GM19395 (cell line): Measurements from ENCODE around the gene ZNF92.
"Not testable (repeated sequence)": the region's sequence is repeated elsewhere in the genome, so short reads cannot be mapped to it uniquely, and the experiment has no call there.

Source experiments
- ATAC-seq: cut with Tn5 transposase; IDR thresholded peaks from one replicate; pipeline ENCODE4 v1.9.1; 2021; ENCODE audit warnings: mild to moderate bottlenecking, moderate library complexity; ENCODE audit not compliant: unreplicated experiment

The ZNF92 gene

GRCh38 chr7:65373608-65374351 lies at the start of gene ZNF92:
Gene ZNF92 (plus strand): TSS chr7:65373855. CDS start chr7:65373998, 143 bp downstream.
- peak; percentile 98 for ATAC-seq

DNA sequence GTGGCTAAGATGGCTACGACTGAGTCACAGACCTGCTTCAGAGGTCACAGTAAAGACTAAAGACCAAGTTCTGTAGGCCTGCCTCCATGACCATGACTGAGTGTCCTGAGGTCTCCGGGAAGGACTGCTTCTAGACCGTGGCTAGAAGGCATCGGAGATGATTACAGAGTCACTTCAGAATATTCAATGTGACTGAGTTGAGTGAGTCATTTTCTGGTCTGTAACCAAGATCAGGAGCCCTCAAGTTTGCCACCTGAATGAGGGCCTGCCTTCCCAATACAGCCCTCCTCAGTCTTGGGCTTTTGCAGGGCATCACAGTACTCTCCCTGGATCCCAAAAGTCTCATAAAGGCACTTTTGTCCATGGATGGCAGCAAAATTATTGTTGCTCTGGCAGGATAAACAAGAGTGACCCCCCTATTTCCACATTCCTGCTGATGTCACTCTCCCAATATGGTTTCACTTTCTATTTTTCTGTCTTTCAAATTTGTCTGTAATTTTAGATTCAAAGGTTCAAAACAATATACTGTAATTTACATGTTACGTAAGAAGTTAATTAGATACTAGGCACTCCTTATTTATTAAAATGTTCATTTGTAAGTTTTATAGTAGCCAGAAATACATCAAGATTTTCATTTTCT lies 47.7 kb upstream of the ZNF92 start:
- ATAC-seq: no peak

GRCh38 chr7:65338346-65338745 lies 35.3 kb upstream of the ZNF92 start:
- ATAC-seq: peak; percentile 66

DNA sequence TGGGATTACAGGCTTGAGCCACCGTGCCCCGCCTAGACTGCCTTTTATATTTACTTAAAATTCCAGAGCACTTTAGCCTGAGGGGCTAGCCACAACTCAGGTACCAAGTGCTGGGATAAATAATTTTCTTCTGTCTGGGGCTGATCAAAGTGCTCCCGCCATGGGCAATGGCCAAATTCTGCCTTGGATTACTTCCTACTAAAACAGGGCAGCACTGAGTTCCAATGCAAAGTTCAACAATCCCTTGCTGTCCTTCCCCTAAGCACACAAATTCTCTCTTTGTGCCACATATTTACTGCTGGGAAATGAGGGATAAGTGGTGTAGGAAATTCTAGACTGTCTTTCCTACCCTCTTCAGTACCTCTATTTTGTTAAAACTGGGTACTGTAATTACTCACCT lies 34.4 kb upstream of the ZNF92 start:
- no peak for ATAC-seq

DNA sequence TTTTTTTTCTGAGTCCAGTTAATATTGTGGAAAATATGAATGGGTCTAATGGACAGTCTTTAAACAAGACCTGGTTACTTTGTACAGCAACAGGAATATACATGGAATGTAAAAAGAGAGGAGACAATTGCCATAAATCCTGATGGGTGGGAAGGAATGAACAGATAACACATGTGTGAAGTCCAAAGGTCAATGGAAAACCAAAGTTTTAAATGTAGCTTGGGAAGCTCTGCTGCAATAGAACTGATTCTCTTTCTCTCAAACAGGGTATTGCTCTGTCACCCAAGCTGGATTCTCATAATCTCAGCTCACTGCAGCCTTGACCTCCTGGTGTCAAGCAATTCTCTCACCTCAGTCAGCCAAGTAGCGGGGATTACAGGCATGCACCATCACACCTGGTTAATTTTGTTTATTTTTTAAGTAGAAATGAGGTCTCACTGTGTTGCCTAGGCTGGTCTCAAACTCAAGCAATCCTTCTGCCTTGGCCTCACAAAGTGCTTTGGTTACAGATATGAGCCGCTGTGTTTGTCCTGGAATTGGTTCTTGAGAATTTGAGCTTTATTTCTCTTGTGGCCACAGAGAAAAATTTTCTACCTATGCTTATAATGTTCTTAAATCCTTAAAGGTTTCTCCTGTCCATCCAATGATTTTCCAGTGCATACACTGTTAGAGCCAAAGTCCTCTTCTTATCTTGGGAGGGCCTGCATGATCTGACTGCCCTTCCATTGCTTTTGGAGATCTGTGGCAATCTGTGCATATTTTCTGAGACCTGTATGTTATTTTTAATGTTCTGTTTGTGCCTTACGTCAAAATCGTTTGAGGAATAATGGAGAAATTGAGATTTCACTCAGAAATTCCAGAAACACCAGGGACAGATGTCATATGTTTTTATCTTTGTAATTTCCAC lies 30.7 kb upstream of the ZNF92 start:
- ATAC-seq: no peak

- ATAC-seq: not testable (repeated sequence)
Observed at GRCh38 chr7:65344541-65344940, 29.1 kb upstream of the ZNF92 start.

- no peak for ATAC-seq
Observed at GRCh38 chr7:65354263-65354662, 19.4 kb upstream of the ZNF92 start.

DNA sequence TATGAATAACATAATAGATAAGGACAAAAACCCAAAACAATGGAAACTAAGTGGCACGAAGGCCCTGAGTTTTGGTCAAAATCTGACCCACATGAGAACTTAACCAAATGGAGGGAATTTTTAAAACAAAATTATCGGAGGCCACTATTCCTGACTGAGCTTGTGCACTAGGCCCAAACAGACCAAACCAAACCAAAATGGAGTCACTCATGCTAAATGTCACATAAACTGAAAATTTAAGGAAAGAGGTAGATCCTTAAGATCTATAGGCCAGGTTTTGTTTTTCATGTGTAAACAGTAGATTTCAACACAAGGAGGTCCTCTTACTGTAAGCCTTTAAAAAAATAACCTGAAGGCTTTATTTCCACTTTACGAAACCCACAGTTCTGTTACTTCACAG lies 3.8 kb upstream of the ZNF92 start:
- ATAC-seq: no peak

GRCh38 chr7:65371468-65371867 lies 2.2 kb upstream of the ZNF92 start:
- ATAC-seq: no peak

GRCh38 chr7:65379318-65379717 lies 5.7 kb downstream of the ZNF92 start:
- no peak for ATAC-seq

- ATAC-seq: no peak
Observed at GRCh38 chr7:65381742-65382141, 8.1 kb downstream of the ZNF92 start.

DNA sequence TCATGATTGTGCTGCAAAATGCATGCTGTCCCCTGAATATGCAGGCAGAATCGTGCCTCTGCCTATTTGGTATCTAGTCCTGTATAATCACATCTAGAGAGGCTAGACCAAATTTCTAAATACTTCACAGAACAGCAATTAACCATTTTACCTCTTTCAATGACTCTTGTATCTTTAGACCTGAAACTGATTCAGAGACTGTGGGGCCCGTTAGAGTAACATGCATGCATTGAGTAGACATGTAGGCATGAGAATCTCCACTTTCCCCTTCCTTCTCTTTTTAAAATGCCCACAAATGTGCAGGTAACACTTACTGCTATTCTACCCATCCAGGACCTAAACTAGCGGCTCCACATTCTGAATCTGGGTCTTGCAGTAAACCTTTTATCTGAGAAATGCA lies 8.8 kb downstream of the ZNF92 start:
- ATAC-seq: no peak

GRCh38 chr7:65387891-65388290 lies 14.2 kb downstream of the ZNF92 start:
- ATAC-seq: peak; percentile 55

- peak; percentile 91 for ATAC-seq
Observed at GRCh38 chr7:65390588-65390987, 16.9 kb downstream of the ZNF92 start.

DNA sequence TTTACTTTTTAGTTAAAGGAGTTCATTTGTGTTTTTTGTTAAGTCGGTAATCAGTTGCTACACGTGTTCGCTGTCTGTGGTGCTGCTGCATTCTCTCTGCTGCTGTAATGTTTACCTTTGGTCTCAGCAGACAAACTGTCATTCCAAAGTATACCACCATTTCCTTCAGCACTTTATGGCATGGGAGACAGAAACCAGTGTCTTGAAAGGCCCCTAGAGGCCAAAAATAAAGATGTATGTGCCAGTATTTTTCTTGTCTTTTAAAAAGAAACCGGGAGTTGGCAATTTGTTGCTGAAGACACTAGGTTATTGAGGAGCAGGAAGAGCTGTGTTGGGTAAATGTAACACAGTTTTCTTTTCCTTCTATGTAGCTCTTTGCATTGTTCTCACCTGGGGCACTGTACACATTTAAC lies 24.1 kb downstream of the ZNF92 start:
- no peak for ATAC-seq

GRCh38 chr7:65398671-65399070 lies 25.0 kb downstream of the ZNF92 start:
- not testable (repeated sequence) for ATAC-seq

DNA sequence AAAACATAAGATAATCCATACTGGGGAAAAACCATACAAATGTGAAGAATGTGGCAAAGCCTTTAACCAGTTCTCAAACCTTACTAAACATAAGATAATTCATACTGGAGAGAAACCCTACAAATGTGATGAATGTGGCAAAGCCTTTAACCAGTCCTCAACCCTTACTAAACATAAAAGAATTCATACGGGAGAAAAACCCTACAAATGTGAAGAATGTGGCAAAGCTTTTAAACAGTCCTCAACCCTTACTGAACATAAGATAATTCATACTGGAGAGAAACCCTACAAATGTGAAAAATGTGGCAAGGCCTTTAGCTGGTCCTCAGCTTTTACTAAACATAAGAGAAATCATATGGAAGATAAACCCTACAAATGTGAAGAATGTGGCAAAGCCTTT lies 25.4 kb downstream of the ZNF92 start:
- ATAC-seq: not testable (repeated sequence)

- no peak for ATAC-seq
Observed at GRCh38 chr7:65404020-65404419, 30.4 kb downstream of the ZNF92 start.

- ATAC-seq: not testable (repeated sequence)
Observed at GRCh38 chr7:65406706-65407105, 33.1 kb downstream of the ZNF92 start.

- no peak for ATAC-seq
Observed at GRCh38 chr7:65409363-65409762, 35.7 kb downstream of the ZNF92 start.

DNA sequence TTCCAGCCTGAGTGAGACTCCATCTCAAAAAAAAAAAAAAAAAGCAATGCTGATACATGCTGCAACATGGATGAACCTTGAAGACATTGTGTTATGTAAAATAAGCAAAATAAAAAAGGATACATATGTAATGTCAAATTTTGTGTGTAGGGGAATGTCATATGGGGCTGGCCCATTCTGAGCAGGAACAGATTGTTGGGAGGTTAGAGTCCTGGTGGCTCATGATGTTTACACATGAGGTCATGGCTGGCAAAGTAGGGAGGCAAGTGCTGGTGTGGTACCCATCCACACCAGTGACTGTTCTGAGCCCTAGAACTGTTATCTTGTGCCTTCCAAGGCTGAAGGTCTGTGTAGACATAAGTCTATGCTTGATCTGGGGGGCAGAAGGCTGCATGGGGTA lies 37.6 kb downstream of the ZNF92 start:
- no peak for ATAC-seq
